ENCODE data around the gene OLIG2.

OLIG2 gene

DNA sequence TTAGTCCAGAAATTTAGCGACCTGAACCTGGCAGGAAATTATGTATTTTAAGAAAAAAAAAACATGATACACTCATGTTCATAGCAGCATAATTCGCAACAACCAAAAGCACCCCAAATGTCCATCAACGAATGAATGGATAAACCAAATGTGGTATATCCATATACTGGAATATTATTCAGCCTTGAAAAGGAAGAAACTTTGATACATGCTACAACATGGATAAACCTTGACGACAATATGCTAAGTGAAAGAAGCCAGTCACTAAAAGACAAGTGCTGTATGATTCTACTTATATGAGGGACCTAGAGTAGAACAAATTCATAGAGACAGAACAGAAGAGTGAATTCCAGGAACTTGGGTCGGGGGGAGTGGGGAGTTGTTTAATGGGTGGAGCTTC is 43.5 kb downstream of the OLIG2 start:
- DNase-seq = no peak

DNA sequence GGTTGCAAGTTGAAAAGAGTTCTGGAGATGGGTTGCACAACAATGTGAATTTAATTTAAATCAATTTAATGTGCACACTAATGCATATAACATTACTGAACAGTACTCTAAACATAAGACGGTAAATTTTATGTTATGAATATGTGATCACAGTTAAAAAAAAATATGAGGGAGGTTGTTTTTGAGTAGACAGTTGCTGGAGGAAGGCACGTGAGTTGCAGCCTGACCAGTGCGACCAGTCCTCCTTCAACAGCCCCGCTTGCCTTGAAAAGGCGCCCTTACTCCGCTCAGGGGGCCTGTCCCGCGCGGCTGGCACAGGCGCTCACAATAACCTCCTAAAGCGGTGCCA is 43.9 kb downstream of the OLIG2 start:
- no peak for DNase-seq

DNA sequence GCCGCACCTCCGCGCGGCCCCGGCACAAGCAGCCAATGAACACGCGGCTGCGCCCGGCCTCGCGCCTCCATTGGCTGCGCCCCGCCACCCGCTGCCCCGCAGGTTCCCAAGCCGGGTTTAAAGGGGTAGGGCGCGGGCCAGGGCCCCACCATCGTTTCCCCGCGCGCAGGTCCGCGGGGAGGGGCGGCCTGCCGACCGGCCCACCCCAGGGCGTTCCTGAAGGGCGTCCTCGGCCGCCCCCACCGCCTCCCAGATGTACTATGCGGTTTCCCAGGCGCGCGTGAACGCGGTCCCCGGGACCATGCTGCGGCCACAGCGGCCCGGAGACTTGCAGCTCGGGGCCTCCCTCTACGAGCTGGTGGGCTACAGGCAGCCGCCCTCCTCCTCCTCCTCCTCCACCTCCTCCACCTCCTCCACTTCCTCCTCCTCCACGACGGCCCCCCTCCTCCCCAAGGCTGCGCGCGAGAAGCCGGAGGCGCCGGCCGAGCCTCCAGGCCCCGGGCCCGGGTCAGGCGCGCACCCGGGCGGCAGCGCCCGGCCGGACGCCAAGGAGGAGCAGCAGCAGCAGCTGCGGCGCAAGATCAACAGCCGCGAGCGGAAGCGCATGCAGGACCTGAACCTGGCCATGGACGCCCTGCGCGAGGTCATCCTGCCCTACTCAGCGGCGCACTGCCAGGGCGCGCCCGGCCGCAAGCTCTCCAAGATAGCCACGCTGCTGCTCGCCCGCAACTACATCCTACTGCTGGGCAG is 44.4 kb downstream of the OLIG2 start, which contains the start of gene OLIG1:
Gene OLIG1 (plus strand): TSS at position 148 of the 750 bp plus-strand sequence. CDS start 106 bp downstream, at position 254.
- DNase-seq = no peak

DNA sequence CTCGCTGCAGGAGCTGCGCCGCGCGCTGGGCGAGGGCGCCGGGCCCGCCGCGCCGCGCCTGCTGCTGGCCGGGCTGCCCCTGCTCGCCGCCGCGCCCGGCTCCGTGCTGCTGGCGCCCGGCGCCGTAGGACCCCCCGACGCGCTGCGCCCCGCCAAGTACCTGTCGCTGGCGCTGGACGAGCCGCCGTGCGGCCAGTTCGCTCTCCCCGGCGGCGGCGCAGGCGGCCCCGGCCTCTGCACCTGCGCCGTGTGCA is 44.9 kb downstream of the OLIG2 start:
- DNase-seq = no peak

DNA sequence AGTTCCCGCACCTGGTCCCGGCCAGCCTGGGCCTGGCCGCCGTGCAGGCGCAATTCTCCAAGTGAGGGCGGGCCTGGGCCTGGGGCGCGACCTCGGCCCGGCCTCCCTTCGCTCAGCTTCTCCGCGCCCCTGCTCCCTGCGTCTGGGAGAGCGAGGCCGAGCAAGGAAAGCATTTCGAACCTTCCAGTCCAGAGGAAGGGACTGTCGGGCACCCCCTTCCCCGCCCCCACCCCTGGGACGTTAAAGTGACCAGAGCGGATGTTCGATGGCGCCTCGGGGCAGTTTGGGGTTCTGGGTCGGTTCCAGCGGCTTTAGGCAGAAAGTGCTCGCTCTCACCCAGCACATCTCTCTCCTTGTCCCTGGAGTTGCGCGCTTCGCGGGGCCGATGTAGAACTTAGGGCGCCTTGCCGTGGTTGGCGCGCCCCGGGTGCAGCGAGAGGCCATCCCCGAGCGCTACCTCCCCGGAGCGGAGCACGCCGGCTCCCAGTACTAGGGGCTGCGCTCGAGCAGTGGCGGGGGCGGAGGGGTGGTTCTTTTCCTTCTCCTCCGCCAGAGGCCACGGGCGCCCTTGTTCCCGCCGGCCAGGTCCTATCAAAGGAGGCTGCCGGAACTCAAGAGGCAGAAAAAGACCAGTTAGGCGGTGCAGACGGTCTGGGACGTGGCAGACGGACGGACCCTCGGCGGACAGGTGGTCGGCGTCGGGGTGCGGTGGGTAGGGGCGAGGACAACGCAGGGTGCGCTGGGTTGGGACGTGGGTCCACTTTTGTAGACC is 45.4 kb downstream of the OLIG2 start:
- no peak for DNase-seq

DNA sequence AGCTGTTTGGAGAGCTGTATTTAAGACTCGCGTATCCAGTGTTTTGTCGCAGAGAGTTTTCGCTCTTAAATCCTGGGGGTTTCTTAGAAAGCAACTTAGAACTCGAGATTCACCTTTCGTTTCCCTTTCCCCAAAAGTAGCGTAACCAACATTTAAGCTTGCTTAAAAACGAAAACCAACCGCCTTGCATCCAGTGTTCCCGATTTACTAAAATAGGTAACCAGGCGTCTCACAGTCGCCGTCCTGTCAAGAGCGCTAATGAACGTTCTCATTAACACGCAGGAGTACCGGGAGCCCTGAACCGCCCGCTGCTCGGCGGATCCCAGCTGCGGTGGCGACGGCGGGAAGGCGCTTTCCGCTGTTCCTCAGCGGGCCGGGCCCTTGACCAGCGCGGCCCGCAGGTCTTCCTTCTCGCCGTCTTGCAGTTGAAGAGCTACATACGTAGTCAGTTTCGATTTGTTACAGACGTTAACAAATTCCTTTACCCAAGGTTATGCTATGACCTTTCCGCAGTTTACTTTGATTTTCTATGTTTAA is 46.1 kb downstream of the OLIG2 start:
- DNase-seq = no peak

DNA sequence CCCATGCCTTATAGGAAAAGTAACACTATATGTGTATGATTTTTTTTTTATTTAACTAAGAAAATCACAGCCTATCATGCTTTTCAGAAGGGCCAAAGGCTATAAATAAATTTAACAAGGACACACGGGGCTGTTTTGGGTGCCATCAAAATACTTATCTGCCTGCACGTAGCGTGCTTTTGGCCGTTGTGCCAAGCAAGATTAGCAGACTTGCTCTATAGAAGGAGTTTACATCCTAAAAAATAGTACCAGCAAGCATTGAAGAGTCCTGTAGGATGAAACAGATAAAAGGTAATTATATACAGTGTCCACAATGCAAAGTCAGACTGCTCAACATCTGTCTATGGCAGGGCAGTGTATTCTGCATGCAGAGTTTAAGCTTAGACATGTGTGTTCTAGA is 47.9 kb downstream of the OLIG2 start:
- DNase-seq = no peak

DNA sequence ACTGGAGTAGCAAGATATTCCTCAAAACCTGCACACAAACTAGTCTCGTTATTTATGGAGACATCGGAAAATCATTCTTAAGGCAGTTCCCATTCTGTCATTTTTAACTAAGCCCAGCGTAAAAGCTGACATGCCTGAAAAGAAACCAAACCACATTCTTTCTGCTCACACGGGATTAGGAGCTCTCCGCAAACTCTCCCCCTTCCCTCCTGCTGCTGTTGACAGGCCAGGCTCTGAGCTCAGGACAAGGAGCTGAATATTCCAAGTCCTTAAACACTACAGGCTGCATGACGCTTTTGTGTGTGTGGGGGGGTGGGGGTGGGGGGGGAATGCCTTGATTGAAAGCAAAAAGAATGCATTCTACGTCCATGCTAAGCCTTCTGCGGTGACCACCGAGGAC is 49.4 kb downstream of the OLIG2 start:
- DNase-seq = no peak

DNA sequence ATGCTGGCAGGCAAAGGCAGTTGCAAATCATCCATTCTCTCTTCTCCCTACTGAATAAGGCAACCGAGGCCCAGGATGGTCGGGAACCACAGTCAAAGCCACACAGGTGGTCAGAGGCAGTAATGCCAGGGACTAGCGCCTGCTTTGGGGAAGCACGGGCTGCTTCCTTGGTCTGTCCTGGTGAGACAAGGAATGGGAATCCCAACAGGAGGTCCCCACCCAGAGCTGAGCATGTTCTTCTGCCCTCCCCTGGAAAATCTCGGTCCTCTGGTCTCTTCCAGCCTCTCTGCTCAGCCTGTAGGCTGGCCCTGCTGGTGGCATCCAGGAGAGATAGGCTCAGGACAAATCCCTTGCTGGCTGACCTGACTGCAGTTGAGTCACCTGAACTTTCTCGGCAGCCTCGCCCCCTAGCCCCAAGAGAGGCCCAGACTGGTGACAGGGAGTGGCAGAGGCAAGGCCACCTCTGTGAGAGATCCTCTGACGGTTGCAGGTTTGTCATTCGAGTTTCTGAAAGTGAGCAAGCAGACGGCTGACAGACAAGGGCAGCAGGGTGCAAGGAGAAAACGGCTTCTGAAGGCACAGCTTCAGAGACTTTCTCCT is 50.0 kb downstream of the OLIG2 start:
- DNase-seq = no peak

DNA sequence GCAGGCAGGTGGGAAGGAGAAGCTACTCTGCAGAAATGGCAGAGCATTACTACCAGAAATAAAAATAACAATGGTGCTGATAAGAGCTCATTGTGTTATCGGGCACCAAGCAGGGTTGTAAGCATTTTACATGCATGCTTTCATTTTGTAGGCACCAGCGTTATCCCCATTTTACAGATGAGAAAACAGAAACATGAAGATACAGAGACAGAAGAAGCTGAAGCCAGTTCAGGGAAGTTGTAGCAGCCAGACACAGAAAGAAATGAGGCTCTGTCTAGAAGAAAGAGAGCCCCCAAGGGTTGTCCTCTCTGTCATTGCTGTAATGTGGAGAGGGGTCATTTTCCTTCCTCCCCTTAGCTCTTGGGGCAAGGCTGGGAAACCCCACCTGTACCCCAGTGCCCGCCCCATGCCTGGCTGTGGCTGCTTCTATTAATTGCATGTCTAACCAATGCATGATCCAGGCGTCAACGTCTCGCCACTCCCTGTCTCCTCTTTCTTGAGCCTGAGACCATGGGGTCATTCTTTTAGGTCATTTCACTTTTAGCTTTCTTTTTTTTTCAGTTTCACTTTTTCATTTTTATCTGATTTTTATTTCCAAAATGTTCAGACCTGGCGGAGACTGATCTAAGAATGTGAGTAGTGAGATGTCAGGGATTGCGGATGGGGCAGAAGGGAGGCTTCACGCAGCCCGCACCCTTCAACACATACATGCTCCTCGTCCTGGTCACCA is 51.0 kb downstream of the OLIG2 start:
- no peak for DNase-seq

Measured in NCI-H446 (cell line).